SK-N-SH treated with all-trans-retinoic acid at 6 μM for 48 hours (cell line): ENCODE measurements around the gene EEFSEC.

Experiments used
- ARNTL ChIP-seq: fragments of 450-650 bp; formaldehyde crosslinking; IDR thresholded peaks from 2 replicates; pipeline ENCODE4 v1.5.0; 2020; ENCODE audit warnings: low read depth, mild to moderate bottlenecking, moderate library complexity, borderline replicate concordance
- CSDC2 ChIP-seq: fragments of 250-450 bp; sonication (Bioruptor Pico); IDR thresholded peaks from 2 replicates; pipeline ENCODE4 v1.5.0; 2020; ENCODE audit warnings: mild to moderate bottlenecking, moderate library complexity
- ESRRG ChIP-seq: fragments of 250-450 bp; sonication (Bioruptor Pico); IDR thresholded peaks from 2 replicates; pipeline ENCODE4 v1.6.1; 2021; ENCODE audit warnings: mild to moderate bottlenecking
- ISL1 ChIP-seq: fragments of 250-450 bp; sonication (Bioruptor Pico); IDR thresholded peaks from 2 replicates; pipeline ENCODE4 v2.1.2; 2022; ENCODE audit warnings: mild to moderate bottlenecking, moderate library complexity
- PPARA ChIP-seq: fragments of 250-450 bp; sonication (Bioruptor Pico); IDR thresholded peaks from 2 replicates; pipeline ENCODE4 v1.5.0; 2020; ENCODE audit warnings: mild to moderate bottlenecking, borderline replicate concordance
- RARB ChIP-seq: fragments of 250-450 bp; sonication (Bioruptor Pico); IDR thresholded peaks from 2 replicates; pipeline ENCODE4 v1.8.0; 2021; ENCODE audit warnings: mild to moderate bottlenecking, moderate library complexity
- TOX ChIP-seq: fragments of 250-450 bp; sonication (Bioruptor Pico); IDR thresholded peaks from 2 replicates; pipeline ENCODE4 v1.8.0; 2021; ENCODE audit warnings: mild to moderate bottlenecking, moderate library complexity, borderline replicate concordance
- ZNF70 ChIP-seq: fragments of 450-650 bp; formaldehyde crosslinking; IDR thresholded peaks from 2 replicates; pipeline ENCODE4 v1.5.0; 2020; ENCODE audit warnings: mild to moderate bottlenecking, moderate library complexity
- TF ChIP-seq, protein P1 (sequence below): fragments of 250-450 bp; sonication (Bioruptor Pico); IDR thresholded peaks from 2 replicates; pipeline ENCODE4 v1.5.0; 2020; ENCODE audit warnings: mild to moderate bottlenecking, moderate library complexity
- TF ChIP-seq, protein P2 (sequence below): fragments of 250-450 bp; sonication (Bioruptor Pico); IDR thresholded peaks from 2 replicates; pipeline ENCODE4 v1.5.1; 2021; ENCODE audit warnings: mild to moderate bottlenecking, moderate library complexity
- TF ChIP-seq, protein P3 (sequence below): fragments of 250-450 bp; sonication (Bioruptor Pico); IDR thresholded peaks from 2 replicates; pipeline ENCODE4 v1.8.0; 2021; ENCODE audit warnings: low read depth, mild to moderate bottlenecking, moderate library complexity, borderline replicate concordance
- TF ChIP-seq, protein P4 (sequence below): fragments of 250-450 bp; sonication (Bioruptor Pico); IDR thresholded peaks from 2 replicates; pipeline ENCODE4 v1.8.0; 2020; ENCODE audit warnings: mild to moderate bottlenecking, moderate library complexity, borderline replicate concordance

DNA sequence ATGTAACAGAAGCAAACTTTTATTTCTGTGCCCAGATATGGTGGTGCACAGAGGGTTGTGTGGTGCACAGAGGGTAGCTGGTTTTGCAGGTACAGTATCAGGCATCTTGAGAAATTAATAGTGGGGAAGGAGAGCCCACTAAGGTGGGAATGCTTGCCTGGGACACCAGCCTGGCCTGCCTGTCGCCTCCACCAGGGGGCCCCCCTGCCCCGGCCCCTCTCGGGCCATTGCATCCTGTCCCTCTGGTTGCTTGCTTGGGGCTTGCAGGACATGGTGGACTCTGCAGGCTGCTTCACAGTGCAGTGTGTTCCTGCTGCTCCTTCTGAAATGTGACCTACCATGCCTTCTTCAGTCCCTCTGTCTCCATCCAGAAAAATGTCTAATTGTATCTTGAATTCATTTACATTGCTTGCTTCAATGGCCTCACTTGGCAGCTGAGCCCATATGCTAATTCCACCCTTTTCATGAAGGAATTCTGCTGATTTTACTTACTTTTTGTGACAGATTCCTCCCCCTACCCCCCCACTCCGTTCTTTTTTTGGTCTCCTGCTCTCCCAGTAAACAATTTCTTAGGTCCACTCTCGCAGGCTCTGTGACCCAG, 73.6 kb downstream of the EEFSEC start:
- TF ChIP-seq, protein P1, sequence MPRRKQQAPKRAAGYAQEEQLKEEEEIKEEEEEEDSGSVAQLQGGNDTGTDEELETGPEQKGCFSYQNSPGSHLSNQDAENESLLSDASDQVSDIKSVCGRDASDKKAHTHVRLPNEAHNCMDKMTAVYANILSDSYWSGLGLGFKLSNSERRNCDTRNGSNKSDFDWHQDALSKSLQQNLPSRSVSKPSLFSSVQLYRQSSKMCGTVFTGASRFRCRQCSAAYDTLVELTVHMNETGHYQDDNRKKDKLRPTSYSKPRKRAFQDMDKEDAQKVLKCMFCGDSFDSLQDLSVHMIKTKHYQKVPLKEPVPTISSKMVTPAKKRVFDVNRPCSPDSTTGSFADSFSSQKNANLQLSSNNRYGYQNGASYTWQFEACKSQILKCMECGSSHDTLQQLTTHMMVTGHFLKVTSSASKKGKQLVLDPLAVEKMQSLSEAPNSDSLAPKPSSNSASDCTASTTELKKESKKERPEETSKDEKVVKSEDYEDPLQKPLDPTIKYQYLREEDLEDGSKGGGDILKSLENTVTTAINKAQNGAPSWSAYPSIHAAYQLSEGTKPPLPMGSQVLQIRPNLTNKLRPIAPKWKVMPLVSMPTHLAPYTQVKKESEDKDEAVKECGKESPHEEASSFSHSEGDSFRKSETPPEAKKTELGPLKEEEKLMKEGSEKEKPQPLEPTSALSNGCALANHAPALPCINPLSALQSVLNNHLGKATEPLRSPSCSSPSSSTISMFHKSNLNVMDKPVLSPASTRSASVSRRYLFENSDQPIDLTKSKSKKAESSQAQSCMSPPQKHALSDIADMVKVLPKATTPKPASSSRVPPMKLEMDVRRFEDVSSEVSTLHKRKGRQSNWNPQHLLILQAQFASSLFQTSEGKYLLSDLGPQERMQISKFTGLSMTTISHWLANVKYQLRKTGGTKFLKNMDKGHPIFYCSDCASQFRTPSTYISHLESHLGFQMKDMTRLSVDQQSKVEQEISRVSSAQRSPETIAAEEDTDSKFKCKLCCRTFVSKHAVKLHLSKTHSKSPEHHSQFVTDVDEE (CRISPR knock-in tag), result no peak
- TF ChIP-seq, protein P2, sequence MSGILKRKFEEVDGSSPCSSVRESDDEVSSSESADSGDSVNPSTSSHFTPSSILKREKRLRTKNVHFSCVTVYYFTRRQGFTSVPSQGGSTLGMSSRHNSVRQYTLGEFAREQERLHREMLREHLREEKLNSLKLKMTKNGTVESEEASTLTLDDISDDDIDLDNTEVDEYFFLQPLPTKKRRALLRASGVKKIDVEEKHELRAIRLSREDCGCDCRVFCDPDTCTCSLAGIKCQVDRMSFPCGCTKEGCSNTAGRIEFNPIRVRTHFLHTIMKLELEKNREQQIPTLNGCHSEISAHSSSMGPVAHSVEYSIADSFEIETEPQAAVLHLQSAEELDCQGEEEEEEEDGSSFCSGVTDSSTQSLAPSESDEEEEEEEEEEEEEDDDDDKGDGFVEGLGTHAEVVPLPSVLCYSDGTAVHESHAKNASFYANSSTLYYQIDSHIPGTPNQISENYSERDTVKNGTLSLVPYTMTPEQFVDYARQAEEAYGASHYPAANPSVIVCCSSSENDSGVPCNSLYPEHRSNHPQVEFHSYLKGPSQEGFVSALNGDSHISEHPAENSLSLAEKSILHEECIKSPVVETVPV (CRISPR knock-in tag), result no peak
- no peak for TF ChIP-seq PPARA (CRISPR knock-in tag)
- TF ChIP-seq, protein P3, sequence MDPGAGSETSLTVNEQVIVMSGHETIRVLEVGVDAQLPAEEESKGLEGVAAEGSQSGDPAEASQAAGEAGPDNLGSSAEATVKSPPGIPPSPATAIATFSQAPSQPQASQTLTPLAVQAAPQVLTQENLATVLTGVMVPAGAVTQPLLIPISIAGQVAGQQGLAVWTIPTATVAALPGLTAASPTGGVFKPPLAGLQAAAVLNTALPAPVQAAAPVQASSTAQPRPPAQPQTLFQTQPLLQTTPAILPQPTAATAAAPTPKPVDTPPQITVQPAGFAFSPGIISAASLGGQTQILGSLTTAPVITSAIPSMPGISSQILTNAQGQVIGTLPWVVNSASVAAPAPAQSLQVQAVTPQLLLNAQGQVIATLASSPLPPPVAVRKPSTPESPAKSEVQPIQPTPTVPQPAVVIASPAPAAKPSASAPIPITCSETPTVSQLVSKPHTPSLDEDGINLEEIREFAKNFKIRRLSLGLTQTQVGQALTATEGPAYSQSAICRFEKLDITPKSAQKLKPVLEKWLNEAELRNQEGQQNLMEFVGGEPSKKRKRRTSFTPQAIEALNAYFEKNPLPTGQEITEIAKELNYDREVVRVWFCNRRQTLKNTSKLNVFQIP (CRISPR knock-in tag), result no peak
- TF ChIP-seq, protein P4, sequence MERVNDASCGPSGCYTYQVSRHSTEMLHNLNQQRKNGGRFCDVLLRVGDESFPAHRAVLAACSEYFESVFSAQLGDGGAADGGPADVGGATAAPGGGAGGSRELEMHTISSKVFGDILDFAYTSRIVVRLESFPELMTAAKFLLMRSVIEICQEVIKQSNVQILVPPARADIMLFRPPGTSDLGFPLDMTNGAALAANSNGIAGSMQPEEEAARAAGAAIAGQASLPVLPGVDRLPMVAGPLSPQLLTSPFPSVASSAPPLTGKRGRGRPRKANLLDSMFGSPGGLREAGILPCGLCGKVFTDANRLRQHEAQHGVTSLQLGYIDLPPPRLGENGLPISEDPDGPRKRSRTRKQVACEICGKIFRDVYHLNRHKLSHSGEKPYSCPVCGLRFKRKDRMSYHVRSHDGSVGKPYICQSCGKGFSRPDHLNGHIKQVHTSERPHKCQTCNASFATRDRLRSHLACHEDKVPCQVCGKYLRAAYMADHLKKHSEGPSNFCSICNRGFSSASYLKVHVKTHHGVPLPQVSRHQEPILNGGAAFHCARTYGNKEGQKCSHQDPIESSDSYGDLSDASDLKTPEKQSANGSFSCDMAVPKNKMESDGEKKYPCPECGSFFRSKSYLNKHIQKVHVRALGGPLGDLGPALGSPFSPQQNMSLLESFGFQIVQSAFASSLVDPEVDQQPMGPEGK (CRISPR knock-in tag), result no peak
- no peak for TF ChIP-seq ZNF70 (CRISPR knock-in tag)
- TF ChIP-seq ISL1 (CRISPR knock-in tag), result no peak
- TF ChIP-seq RARB (CRISPR knock-in tag), result no peak
- TF ChIP-seq TOX, result no peak
- no peak for TF ChIP-seq CSDC2 (CRISPR knock-in tag)
- no peak for TF ChIP-seq ARNTL (CRISPR knock-in tag)
- TF ChIP-seq ESRRG (CRISPR knock-in tag), result no peak
